Parathyroid adenoma (tissue), 2 donors: ENCODE measurements around the gene PRKN.

Source experiments
- H2AFZ ChIP-seq: fragments of 300-600 bp; sonication (generic); one replicate; pipeline ENCODE4 v1.7.0; 2017; ENCODE audit warnings: antibody characterized with exemption, mild to moderate bottlenecking
- H3K27ac ChIP-seq: fragments of 300-600 bp; sonication (generic); one replicate; pipeline ENCODE4 v1.7.0; 2017
- H3K27me3 ChIP-seq: fragments of 300-600 bp; sonication (generic); one replicate; pipeline ENCODE4 v1.7.0; 2017; ENCODE audit warnings: low read length; ENCODE audit not compliant: control insufficient read depth, insufficient read depth
- H3K36me3 ChIP-seq: fragments of 300-600 bp; sonication (generic); one replicate; pipeline ENCODE4 v1.7.0; 2017; ENCODE audit warnings: low read length; ENCODE audit not compliant: control insufficient read depth, insufficient read depth
- H3K4me1 ChIP-seq: fragments of 300-600 bp; sonication (generic); one replicate; pipeline ENCODE4 v1.7.0; 2017; ENCODE audit warnings: control low read depth
- H3K4me2 ChIP-seq: fragments of 300-600 bp; sonication (generic); one replicate; pipeline ENCODE4 v1.7.0; 2017; ENCODE audit warnings: low read length
- H3K4me3 ChIP-seq: fragments of 300-600 bp; sonication (generic); one replicate; pipeline ENCODE4 v1.7.0; 2017; ENCODE audit warnings: low read depth, low read length
- H3K79me2 ChIP-seq: fragments of 300-600 bp; sonication (generic); one replicate; pipeline ENCODE4 v1.7.0; 2017; ENCODE audit warnings: control low read depth
- H3K9ac ChIP-seq: fragments of 300-600 bp; sonication (generic); one replicate; pipeline ENCODE4 v1.7.0; 2017; ENCODE audit warnings: mild to moderate bottlenecking
- H3K9me3 ChIP-seq: fragments of 300-600 bp; sonication (generic); one replicate; pipeline ENCODE4 v1.7.0; 2017; ENCODE audit warnings: low read length; ENCODE audit not compliant: control insufficient read depth
- CTCF ChIP-seq: fragments of 300-600 bp; sonication (generic); IDR thresholded peaks from one replicate; pipeline ENCODE4 v1.7.0; 2017; ENCODE audit warnings: antibody characterized with exemption, mild to moderate bottlenecking
- donor health status: primary hyperparathyroidism.

Gene PRKN

GRCh38 chr6:161917645-161918044, 809.9 kb downstream of the PRKN start:
- no peak overlapping the region for H2AFZ ChIP-seq
- H3K9me3 ChIP-seq: no peaks in the 10 kb centered on the region
- no peak overlapping the region for H3K27ac ChIP-seq
- H3K9ac ChIP-seq: no peak overlapping the region
- H3K4me3 ChIP-seq: no peak overlapping the region
- no peaks in the 10 kb centered on the region for H3K79me2 ChIP-seq
- no peaks in the 10 kb centered on the region for H3K4me1 ChIP-seq
- H3K4me2 ChIP-seq: no peak overlapping the region
- TF ChIP-seq CTCF: no peak
- no peaks in the 10 kb centered on the region for H3K36me3 ChIP-seq
- H3K27me3 ChIP-seq: no peaks in the 10 kb centered on the region

- H3K9me3 ChIP-seq: no peaks in the 10 kb centered on the region
- no peak overlapping the region for H3K9ac ChIP-seq
- H3K4me3 ChIP-seq: no peak overlapping the region
- no peaks in the 10 kb centered on the region for H3K27me3 ChIP-seq
- H3K4me2 ChIP-seq: no peak overlapping the region
- no peak overlapping the region for H2AFZ ChIP-seq
- no peaks in the 10 kb centered on the region for H3K79me2 ChIP-seq
- H3K27ac ChIP-seq: no peak overlapping the region
- H3K4me1 ChIP-seq: no peaks in the 10 kb centered on the region
- no peaks in the 10 kb centered on the region for H3K36me3 ChIP-seq
- no peak for TF ChIP-seq CTCF
Observed at GRCh38 chr6:161915456-161915964, 812.1 kb downstream of the PRKN start.

GRCh38 chr6:161908872-161909271, 818.7 kb downstream of the PRKN start:
- Histone ChIP-seq H3K4me2 (no peak overlapping the region), H3K27me3 (no peaks in the 10 kb centered on the region), H3K9me3 (no peaks in the 10 kb centered on the region), H3K36me3 (no peaks in the 10 kb centered on the region), H3K4me3 (no peak overlapping the region), H3K79me2 (no peaks in the 10 kb centered on the region), H2AFZ (no peak overlapping the region), H3K4me1 (no peaks in the 10 kb centered on the region), H3K27ac (no peak overlapping the region), H3K9ac (no peak overlapping the region)
- no peak for TF ChIP-seq CTCF

GRCh38 chr6:161906571-161906970, 821.0 kb downstream of the PRKN start:
- H3K36me3 ChIP-seq: no peaks in the 10 kb centered on the region
- no peaks in the 10 kb centered on the region for H3K79me2 ChIP-seq
- H3K9ac ChIP-seq: no peak overlapping the region
- H3K4me3 ChIP-seq: no peak overlapping the region
- no peak overlapping the region for H3K27ac ChIP-seq
- H3K9me3 ChIP-seq: no peaks in the 10 kb centered on the region
- H2AFZ ChIP-seq: no peak overlapping the region
- no peak for TF ChIP-seq CTCF
- H3K4me1 ChIP-seq: no peaks in the 10 kb centered on the region
- H3K4me2 ChIP-seq: no peak overlapping the region
- H3K27me3 ChIP-seq: no peaks in the 10 kb centered on the region

GRCh38 chr6:161903584-161904212, 823.9 kb downstream of the PRKN start:
- H2AFZ ChIP-seq: no peak overlapping the region
- no peaks in the 10 kb centered on the region for H3K79me2 ChIP-seq
- H3K36me3 ChIP-seq: no peaks in the 10 kb centered on the region
- no peaks in the 10 kb centered on the region for H3K9me3 ChIP-seq
- H3K4me3 ChIP-seq: no peak overlapping the region
- H3K4me1 ChIP-seq: no peaks in the 10 kb centered on the region
- no peak overlapping the region for H3K9ac ChIP-seq
- no peaks in the 10 kb centered on the region for H3K27me3 ChIP-seq
- no peak for TF ChIP-seq CTCF
- H3K4me2 ChIP-seq: no peak overlapping the region
- no peak overlapping the region for H3K27ac ChIP-seq
